Measurements from ENCODE around the gene COPG2. TPM values are rescaled to one million over a fixed set of nuclear protein-coding genes. Genes with fewer than 3 reads are reported as not detected.

Gene COPG2
- total RNA-seq, 2 donors from 2014 or later = 74.3 to 76.3 TPM

GRCh38 chr7:130627775-130628174 is 40.8 kb downstream of the COPG2 start:
- H3K9ac ChIP-seq (ENCODE audit: extremely low read depth, low read length, poor library complexity, severe bottlenecking) = no peak overlapping the region
- no peak overlapping the region for H3K4me3 ChIP-seq (ENCODE audit: low read length)
- no peaks in the 10 kb centered on the region for H3K4me1 ChIP-seq (ENCODE audit: control insufficient read depth, insufficient read depth, low read length)
- H3K27me3 ChIP-seq (ENCODE audit: control insufficient read depth, insufficient read depth, low read length, poor library complexity, severe bottlenecking) = no peaks in the 10 kb centered on the region
- TF ChIP-seq CTCF (conservative IDR thresholded peaks at IDR 0.05) = no peak
- H3K36me3 Mint-ChIP-seq (ENCODE audit: low read depth) = peaks cover 41% of the 10 kb centered on the region
- H3K4me3 Mint-ChIP-seq = no peak overlapping the region
- DNase-seq = no peak
- H3K9me3 ChIP-seq (ENCODE audit: control insufficient read depth, low read length) = peaks cover 23% of the 10 kb centered on the region
- H3K27ac Mint-ChIP-seq = no peak overlapping the region
- H3K9me3 Mint-ChIP-seq = peaks cover 33% of the 10 kb centered on the region
- H3K4me1 Mint-ChIP-seq = no peaks in the 10 kb centered on the region
- H3K27ac ChIP-seq (ENCODE audit: low read depth, low read length) = no peak overlapping the region
- peaks cover 10% of the 10 kb centered on the region for H3K36me3 ChIP-seq (ENCODE audit: control insufficient read depth, insufficient read depth, low read length)
- no peaks in the 10 kb centered on the region for H3K27me3 Mint-ChIP-seq (ENCODE audit: insufficient read depth)
- WGBS, 2 experiments (ENCODE audit: insufficient coverage in 1 of 2, insufficient read length in 1 of 2) = 100% methylated on average over 1 of the region's 4 CpGs; no CpG with 5 or more reads in 1 of the 2 experiments

GRCh38 chr7:130622866-130623265 is 45.7 kb downstream of the COPG2 start:
- Mint-ChIP-seq H3K4me3 (no peak overlapping the region), H3K27ac (no peak overlapping the region), H3K4me1 (no peaks in the 10 kb centered on the region), H3K9me3 (peaks cover 13% of the 10 kb centered on the region), H3K36me3 (ENCODE audit: low read depth) (peaks cover 51% of the 10 kb centered on the region), H3K27me3 (ENCODE audit: insufficient read depth) (no peaks in the 10 kb centered on the region)
- no peaks in the 10 kb centered on the region for H3K27me3 ChIP-seq (ENCODE audit: control insufficient read depth, insufficient read depth, low read length, poor library complexity, severe bottlenecking)
- no peak for TF ChIP-seq CTCF (conservative IDR thresholded peaks at IDR 0.05)
- no peak for DNase-seq
- no peaks in the 10 kb centered on the region for H3K4me1 ChIP-seq (ENCODE audit: control insufficient read depth, insufficient read depth, low read length)
- H3K9ac ChIP-seq (ENCODE audit: extremely low read depth, low read length, poor library complexity, severe bottlenecking) = no peak overlapping the region
- peaks cover 18% of the 10 kb centered on the region for H3K36me3 ChIP-seq (ENCODE audit: control insufficient read depth, insufficient read depth, low read length)
- no peak overlapping the region for H3K27ac ChIP-seq (ENCODE audit: low read depth, low read length)
- H3K9me3 ChIP-seq (ENCODE audit: control insufficient read depth, low read length) = peaks cover 17% of the 10 kb centered on the region
- WGBS, 2 experiments (ENCODE audit: insufficient coverage in 1 of 2, insufficient read length in 1 of 2) = 100% methylated on average over 1 to 2 of the region's 2 CpGs
- no peak overlapping the region for H3K4me3 ChIP-seq (ENCODE audit: low read length)

GRCh38 chr7:130615583-130615982 is 53.0 kb downstream of the COPG2 start:
- no peak for DNase-seq
- H3K4me1 Mint-ChIP-seq = no peaks in the 10 kb centered on the region
- no peak overlapping the region for H3K9ac ChIP-seq (ENCODE audit: extremely low read depth, low read length, poor library complexity, severe bottlenecking)
- peaks cover 13% of the 10 kb centered on the region for H3K9me3 Mint-ChIP-seq
- 91% methylated on average over 2 of the region's 2 CpGs; no CpG with 5 or more reads in 1 of the 2 experiments for WGBS, 2 experiments (ENCODE audit: insufficient coverage in 1 of 2, insufficient read length in 1 of 2)
- H3K36me3 ChIP-seq (ENCODE audit: control insufficient read depth, insufficient read depth, low read length) = peaks cover 62% of the 10 kb centered on the region
- no peaks in the 10 kb centered on the region for H3K4me1 ChIP-seq (ENCODE audit: control insufficient read depth, insufficient read depth, low read length)
- H3K27me3 ChIP-seq (ENCODE audit: control insufficient read depth, insufficient read depth, low read length, poor library complexity, severe bottlenecking) = no peaks in the 10 kb centered on the region
- no peak overlapping the region for H3K27ac Mint-ChIP-seq
- H3K4me3 Mint-ChIP-seq = no peak overlapping the region
- peaks cover 27% of the 10 kb centered on the region for H3K9me3 ChIP-seq (ENCODE audit: control insufficient read depth, low read length)
- no peaks in the 10 kb centered on the region for H3K27me3 Mint-ChIP-seq (ENCODE audit: insufficient read depth)
- no peak overlapping the region for H3K4me3 ChIP-seq (ENCODE audit: low read length)
- no peak for TF ChIP-seq CTCF (conservative IDR thresholded peaks at IDR 0.05)
- H3K27ac ChIP-seq (ENCODE audit: low read depth, low read length) = no peak overlapping the region
- H3K36me3 Mint-ChIP-seq (ENCODE audit: low read depth) = peaks cover 84% of the 10 kb centered on the region

Measured in endodermal cell (in vitro differentiated cells).